Fibroblast of skin of abdomen (primary cell): Measurements from ENCODE around the gene CDX1.

Source experiments
- DNase-seq: peaks from one replicate; pipeline ENCODE4 v3.0.0-alpha.2; 2013

Gene CDX1

DNA sequence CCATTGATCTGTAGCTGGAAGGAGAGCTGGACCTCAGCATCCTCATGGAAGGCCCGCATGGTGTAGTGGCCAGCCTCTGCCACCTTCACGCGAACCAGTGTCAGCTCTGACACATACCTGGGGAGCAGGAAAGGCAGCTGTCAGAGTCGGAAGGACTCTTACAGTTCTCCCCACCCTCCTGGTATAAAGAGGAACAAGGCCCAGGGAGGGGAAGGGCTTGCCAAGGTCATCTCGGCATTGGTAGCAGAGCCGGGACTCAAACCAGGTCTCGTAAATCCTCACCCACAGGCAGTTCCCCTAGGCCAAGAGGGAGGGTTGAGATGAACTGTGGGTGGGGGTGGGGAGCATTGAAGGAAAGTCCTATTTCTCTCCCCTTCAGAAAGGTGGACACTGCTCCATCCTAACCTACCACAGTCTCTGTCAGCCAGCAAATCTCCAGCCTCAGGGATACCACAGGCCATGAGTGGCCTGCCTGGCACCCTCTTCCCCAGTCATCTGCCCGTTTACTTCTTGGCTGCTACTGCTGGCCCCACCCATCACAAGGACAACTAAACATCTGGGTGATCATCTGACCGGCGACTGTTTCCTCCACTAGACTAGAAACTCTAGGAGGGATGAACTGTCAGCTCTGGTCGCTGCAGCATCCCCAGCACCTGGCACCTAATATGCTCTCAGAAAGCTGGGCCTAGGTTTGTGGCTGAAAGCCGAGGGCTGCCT lies 34.4 kb upstream of the CDX1 start:
- DNase-seq: no peak

DNA sequence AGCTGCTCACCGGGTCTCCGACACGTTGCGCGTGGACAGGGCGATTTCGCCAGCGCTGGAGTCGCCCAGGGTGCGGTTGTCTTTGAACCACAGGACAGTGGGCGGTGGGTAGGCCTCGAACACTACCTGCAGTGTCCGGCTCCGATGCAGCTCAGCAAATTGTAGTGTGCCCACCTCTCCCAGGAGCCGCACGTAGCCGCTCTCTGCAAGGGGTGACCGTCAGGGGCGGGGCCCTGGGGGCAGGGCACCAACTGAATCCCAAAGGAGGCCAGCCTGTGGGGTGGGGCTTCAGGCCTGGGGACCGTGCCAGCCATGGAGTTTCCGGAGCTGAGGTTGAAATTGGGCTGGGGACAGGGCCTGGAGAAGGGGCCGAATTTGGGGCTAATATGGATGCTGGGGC lies 33.8 kb upstream of the CDX1 start:
- no peak for DNase-seq

DNA sequence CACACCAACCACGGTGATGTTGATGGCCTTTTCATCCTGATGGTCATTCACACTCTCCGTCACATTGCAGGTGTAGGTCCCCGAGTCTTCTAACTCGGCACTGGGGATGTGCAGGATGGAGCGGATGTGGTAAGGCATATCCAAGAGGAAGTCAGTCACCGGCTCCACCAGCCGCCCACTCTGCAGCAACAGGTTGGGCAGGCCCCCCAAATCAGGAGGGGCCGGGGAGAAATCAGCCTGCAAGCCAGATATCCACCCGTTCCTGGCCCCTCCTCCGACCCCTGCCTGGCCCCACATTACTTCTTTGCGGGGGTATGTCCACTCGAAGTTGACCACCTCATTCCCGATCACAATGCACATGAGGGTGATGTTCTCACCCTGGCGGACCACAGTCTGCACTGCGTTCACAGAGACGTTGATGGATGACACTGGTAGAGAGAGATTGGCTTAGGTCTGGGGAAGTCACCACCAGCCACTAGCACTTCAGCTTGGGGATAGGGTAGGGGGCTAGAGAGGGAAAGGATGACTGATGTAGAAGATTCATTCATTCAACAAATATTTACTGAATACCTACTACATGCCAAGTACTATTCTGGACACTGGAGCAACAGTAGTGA lies 32.9 kb upstream of the CDX1 start:
- DNase-seq: no peak

DNA sequence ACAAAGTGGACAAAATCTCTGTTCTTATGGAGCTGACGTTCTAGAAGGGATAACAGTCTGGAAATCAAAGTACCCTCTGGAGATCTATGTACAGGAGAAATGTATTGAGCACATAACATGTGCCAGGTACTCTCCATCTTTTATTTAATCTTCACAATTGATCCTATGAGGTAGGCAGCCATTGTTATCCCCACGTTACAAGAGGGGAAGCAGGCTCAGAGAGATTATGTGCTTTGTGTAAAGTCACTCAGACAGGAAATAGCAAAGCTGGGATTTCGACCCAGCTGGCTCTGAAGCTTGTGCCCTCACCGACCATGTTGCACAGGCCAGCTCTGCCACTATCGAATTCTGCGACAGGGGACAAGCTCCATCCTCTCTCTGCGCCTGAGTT lies 32.4 kb upstream of the CDX1 start:
- no peak for DNase-seq

DNA sequence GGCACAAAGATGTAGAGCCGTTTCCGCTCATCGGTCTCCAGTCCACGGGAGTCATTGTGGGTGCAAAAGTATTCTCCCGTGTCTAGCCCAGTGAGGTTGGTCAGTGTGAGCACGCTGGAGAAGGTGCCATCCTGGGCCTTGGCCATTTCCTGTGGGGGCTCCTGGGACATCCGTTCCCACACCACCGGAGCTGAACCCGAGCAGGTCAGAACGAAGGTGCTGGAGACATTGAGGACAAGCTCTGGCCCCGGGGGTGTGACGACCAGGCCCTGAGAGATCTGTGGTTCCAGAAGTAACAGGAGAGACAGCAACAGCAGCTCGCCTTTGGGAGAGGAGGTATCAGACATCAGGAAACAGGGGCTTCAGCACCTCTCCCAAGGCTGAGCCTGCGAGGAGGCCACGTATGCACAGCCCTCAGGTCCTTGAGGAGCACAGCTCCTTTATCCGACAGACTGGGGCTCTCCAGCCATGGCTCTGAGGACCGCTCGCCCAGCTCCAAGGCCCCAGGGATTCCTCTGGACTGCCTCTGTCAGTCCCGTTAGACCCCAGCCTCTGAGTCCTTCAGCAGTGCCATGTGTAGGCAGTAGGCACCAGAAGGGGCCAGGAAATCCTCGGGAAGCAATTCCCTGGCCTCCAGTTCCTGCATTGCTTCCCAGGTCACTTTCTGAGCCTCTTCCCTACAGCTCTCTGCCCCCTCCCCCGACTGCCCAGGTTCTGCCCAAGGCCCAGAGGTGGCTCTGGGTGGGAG lies 30.8 kb upstream of the CDX1 start:
- no peak for DNase-seq

DNA sequence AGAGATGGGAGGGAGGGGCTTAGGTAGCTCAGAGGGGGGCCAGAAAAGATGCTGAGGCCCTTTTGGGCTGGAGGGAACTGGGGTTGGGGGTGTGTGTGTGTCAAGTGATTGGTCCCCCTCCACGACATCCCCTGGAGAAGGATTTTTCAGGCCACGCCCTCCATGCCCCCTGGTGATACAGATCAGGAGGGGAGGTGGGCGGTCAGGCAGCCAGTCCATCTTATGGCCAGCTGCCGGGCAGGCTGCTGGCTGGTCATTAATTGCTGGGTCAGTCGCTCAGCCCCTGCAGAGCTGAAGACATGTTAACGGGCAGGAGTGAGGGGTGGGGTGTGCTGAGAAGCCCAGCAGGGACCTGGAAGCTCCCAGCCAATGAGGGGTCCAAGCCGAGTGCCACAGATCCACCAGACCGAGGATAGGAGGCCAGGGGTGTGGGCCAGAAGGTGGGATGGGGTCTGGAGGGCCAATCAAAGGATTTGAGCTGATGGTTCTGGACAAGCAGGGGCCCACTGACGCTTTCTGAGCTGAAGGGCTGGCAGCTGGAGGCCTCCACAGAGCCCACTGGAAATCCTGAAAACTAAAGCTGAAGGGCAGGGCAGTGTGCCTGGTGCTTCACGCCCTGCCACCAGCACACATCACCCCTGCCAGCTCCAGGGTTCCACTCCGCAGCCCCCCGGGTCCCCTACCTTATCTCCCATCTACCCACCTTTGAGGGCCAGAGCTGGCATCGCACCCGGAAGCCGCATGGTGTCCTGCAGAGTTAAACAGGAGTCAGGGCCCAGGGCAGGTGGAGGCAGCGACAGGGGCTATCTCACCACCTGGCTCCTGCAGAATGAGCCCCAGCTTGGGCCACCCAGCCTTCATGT lies 30.0 kb upstream of the CDX1 start:
- DNase-seq: no peak

DNA sequence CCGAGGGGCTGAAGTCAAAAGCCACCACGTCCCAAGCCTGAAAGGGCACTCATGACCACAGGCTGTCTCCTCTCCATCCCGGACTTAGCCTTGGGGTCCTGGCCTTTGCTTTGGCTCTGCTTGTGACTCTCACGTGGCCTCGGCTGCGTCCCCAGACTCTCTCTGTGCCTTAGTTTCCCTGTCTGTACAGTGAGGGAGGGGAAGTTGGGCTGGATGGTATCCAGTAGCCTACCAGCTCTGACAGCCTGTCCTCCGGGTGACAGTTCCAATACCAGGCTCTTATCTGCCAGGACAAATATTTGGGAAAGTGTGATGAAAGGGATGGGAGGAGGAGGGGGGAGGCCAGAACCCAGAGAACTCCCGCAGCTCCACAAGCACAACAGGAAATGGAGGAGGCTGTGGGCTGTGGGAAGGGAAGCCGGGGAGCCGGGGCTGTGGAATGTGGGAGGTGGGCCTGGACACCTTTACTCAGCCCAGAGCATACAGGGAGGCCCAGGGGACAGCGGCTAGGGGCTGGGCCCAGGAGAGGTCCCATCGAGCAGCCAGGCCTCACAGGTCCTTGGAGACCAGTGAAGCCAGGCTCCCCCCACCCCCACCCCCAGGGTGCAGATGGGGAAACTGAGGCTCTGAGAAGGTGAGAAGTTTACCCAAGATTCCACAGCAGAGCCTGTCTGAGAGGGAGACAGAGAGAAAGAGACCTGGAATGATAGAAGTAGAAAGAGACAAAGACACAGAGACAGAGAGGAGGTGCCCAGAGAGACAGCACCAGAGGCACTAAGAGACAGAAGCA lies 29.2 kb upstream of the CDX1 start:
- peak; percentile 64 for DNase-seq

DNA sequence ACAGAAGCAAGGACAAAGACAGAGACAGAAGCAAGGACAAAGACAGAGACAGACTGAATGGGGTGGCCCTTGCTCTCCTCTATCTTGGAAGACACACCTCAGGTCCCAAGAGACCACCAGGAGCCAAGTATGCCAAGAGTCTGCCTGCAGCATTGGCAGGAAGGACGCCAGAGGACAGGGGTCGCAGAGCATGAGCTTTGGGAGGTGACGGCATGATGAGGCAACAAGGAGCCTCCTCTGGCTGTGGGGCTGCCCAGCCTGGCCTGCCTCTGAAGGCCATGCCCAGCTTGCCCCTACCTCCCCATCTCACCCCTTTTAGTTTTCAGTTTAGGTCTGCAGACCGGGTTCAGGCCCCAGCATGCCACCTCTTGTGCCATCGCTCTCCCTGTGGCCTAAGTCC lies 28.6 kb upstream of the CDX1 start:
- no peak for DNase-seq

DNA sequence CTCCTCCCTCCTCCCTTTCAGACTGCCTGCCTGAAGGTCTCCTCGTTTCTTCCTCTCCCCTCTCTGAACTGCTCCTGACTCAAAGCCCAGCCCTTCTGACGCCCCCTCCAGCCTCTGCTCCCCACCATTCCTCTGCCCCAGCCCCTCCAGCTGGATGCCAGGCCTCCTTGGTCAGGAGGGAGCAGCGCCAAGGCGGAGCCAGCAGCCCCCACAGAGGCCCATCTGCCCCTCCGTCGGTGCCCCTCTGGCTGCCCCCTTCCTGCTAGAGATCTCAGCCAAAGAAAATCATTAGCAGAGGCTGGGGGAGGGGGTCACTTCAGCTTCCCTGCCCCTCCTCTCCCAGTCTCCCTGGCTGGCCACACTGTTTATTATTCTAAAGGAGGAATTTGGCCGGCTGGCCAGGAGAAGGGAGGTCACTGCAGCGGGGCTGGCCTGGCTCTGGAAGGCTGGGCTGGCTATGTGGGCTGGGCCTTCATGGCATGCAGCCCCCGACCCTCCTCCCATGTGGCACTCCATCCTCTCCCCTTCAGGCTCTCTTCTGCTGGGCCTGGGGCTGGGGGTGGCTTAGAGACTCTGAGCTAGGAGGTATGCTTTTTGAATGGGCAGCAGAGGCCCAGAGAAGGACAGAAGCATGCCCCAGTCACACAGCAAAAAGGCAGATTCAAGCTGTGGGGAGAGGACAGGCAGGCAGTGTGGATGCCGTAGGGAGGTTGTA lies 27.9 kb upstream of the CDX1 start:
- DNase-seq: peak; percentile 87

DNA sequence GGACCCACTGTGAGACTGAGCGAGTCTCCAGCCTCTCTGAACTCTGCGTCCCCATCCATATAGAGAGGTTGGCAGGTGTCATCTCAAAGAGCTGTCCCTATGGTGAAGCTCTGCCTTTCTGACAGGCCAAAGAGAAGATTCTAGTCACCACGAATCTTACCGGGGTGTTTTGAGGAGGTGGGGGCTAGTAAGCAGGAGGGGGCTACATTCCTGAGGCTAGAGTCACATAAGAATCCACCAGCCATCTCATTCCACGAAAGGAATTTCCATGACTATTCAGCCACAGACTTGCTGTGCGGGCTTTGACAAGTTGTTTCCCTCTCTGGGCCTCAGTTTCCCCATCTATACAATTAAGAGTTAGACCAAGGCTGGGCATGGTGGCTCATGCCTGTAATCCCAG lies 27.2 kb upstream of the CDX1 start:
- DNase-seq: peak; percentile 88

DNA sequence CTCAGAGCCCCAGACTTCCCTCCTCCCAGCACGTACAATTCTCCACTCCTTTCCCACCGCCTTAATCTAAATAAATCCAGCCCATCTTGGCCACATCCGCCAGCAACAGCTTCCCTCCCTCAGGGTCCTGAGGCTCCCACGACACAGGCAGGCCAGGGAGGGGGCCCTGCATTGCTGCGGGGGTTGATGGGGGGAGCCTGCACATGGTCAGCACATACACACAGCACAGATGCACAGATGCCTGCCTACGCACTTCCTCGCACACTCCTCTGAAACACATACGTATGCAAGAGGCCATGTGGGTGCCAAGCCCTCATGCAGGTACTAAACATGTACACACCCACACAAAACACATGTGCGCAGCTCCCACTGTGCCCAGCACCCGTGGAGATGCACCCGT lies 25.7 kb upstream of the CDX1 start:
- peak; percentile 79 for DNase-seq

DNA sequence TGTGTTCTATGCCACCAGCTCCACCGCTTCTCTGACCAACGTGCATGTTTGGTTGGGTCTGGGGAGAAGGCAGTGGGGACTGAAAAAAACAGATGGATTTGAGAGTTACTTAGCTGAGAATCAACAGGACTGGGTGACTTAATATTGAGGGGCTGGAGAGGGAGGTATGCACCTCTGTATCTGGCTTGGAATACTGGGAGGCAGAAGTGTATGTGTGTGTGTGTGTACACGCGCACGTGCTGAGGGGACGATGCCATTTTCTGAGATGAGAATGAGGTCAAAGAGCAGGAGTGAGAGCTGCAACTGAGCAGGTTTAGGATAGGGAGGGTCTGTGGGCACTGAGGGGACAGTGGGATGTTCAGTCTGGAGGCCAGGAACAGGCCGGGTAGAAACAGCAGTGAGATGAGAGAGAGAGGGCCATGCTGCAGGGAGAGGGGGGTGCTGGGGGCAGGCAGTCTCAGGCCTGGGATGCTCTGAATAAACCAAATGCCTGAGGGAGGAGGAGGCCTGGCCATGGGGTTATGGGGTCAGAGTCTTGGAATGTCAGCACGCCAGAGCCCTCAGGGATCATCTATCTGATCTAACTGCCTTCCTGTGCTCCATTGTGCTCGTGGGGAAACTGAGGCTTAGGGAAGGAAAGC lies 24.9 kb upstream of the CDX1 start:
- DNase-seq: peak; percentile 72

DNA sequence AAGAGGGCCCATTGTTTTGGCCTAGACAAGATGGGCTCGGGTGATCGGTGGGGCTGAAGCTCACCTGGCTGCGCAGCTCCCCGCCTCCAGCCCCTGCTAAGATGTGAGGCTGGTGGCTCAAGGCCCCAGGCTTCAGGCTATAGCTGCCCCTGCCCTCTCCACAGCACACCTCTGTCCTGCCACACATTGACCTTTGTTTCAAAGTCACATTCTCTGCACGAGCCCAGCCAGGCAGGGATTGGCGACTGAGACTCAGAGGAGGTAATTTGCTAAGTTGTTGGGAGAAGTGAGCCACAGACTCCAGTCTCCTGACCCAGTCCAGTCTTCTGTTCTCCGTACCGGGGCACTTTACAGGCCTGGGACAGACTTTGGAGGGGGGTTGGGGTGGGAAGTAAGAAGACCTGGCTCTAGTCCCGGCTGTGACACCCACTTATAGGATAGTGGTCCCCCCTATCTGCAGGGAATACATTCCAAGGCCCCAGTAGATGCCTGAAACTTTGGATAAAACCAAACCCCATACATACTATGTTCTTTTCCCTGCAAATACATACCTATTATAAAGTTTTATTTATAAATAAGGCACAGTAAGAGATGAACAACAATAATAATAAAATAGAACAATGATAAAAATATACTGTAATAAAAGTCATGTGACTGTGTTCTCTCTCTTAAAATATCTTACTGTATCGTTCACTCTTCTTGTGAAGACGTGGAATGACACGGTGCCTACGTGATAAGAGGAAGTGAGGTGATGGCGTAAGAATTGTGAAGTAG lies 24.2 kb upstream of the CDX1 start:
- DNase-seq: no peak

DNA sequence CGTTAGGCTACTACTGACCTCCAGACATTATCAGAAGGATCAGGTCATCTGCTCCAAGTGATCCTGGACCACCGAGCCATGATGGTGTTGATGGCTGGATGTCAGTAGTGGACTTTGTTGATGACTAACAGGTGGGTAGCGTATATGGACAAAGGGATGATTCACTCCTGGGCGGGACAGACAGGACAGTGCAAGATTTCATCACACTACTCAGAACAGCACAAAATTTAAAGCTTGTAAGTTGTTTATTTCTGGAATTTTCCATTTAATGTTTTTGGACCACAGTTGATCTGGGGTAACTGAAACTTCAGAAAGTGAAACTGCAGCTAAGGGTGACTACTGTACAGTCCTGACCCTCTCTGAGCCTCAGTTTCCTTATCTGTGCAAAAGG lies 23.6 kb upstream of the CDX1 start:
- DNase-seq: peak; percentile 90

DNA sequence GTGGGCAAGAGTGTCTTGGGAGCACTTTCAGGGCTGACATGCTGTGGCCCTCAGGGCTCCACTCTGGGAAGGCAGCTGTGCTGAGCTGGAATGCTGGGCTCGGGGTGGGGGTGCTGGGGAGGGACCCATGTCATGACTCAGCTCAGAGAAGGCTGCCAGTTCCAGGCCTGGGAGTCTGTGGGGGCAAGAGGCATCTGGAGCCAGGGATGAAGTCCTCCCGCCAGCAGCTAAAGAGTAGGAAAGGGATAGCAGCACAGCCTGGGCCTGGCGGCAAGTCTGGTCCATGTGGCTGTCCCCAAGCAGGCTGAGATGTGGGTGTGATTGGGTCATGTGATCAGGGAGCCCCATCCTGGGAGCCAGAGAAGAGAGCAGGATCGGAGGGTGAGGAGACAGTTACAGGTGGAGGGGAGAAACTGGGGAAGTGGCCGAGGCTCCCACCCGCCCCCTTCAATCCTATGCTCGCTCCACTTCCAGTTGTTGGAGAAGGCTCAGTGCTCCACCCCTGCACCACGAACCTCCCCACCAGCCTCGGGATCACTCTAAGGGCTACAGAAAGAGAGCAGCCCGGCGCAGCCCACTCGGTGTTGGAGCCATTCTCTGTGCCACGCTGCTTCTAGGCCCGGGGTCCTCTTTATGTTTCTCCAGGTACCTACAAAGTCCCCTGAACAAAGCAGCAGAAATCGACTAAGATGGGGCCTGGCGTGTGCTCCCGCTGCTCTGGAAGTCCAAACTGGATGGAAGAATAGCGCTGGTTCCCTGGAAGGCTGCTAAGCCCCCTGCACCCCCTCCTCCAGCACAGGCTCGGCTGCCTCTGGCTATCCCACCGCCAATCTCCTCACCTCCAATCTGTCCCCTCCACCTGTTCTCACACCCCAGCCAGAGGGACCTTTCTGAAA lies 23.0 kb upstream of the CDX1 start:
- DNase-seq: peak; percentile 95

DNA sequence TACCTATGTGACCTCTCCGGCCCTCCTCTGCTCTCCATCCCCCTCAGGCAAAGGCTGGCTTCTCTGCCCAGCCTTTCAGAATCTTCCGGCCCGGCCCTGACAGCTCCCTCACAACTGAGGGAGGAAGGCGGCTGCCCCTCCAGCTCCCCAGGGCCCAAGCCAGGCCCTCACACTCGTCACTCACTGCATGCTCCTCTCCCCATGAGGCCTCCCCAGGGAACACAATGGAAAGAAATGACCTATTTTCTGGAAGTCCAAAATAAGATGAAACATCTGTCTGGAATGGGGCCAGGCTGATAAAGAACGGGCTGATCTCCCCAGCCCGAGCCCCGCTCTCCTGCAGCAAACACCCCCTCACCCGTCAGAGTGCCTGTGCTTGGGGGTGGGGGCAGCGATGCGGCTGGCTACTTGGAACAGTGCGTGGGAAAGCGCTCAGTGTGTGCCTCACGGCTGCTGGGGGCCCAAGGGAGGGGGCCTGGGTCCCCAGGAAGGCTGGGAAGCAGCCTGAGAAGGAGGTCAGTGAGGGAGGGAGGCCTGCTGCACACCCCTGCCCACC lies 22.3 kb upstream of the CDX1 start:
- DNase-seq: peak; percentile 78

DNA sequence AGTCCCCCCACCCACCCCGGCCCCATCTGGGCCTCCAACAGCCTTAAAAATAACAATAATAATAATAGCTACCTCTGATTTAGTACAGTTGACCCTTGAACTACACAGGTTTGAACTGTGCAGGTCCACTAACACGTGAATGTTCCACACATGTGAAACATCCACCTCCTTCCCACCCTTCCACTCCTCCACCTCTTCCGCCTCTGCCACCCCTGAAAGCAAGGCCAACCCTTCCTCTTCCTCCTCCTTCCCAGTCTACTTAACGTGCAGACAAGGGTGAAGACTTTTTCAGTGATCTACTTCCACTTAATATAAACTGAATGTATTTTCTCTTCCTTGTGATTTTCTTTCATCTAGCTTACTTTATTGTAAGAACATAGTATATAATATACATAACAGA lies 21.7 kb upstream of the CDX1 start:
- DNase-seq: no peak

DNA sequence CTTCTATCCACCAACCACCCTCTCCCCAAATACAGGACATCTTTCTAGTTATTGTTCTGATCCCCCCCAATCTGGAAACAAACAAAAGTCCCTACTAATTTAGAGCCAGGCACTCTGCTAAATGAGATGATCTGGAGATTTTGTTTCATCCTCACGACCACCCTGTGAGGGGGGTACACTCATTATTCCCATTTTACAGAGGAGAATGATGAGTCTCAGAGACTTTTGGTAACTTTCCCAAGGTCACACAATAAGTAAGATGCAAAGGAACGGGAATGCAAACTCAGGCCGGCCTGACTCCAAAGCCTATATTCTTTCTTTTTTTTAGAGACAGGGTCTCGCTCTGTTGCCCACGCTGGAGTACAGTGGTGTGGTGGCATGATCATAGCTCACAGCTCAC lies 20.3 kb upstream of the CDX1 start:
- DNase-seq: no peak
